Effector memory CD4-positive, alpha-beta T cell (primary cell): ENCODE results near the gene WFDC6.

Experiments used
- DNase-seq, 3 donors: peaks; one replicate each; pipeline ENCODE4 v3.0.0-alpha.2; 2020
- H3K27ac ChIP-seq: 2 replicates; pipeline ENCODE4 v1.7.0; 2013; ENCODE audit warnings: mild to moderate bottlenecking, low read length, moderate library complexity; ENCODE audit not compliant: insufficient read depth, poor library complexity, severe bottlenecking
- H3K27me3 ChIP-seq: replicated peaks from 2 replicates; pipeline ENCODE4 v1.7.0; 2013; ENCODE audit warnings: mild to moderate bottlenecking, low read length; ENCODE audit not compliant: insufficient read depth, control insufficient read depth, poor library complexity, severe bottlenecking
- H3K36me3 ChIP-seq: 2 replicates; pipeline ENCODE4 v1.7.0; 2013; ENCODE audit warnings: mild to moderate bottlenecking, low read length, moderate library complexity; ENCODE audit not compliant: control insufficient read depth, insufficient read depth
- H3K4me1 ChIP-seq: 2 replicates; pipeline ENCODE4 v1.7.0; 2013; ENCODE audit warnings: low read length, mild to moderate bottlenecking; ENCODE audit not compliant: control insufficient read depth, insufficient read depth, poor library complexity, severe bottlenecking
- H3K4me3 ChIP-seq: 2 replicates; pipeline ENCODE4 v1.7.0; 2013; ENCODE audit warnings: low read length, low read depth, mild to moderate bottlenecking; ENCODE audit not compliant: insufficient read depth, poor library complexity, severe bottlenecking
- H3K9me3 ChIP-seq: 2 replicates; pipeline ENCODE4 v1.7.0; 2013; ENCODE audit warnings: mild to moderate bottlenecking, low read length, moderate library complexity; ENCODE audit not compliant: control insufficient read depth

WFDC6 gene

DNA sequence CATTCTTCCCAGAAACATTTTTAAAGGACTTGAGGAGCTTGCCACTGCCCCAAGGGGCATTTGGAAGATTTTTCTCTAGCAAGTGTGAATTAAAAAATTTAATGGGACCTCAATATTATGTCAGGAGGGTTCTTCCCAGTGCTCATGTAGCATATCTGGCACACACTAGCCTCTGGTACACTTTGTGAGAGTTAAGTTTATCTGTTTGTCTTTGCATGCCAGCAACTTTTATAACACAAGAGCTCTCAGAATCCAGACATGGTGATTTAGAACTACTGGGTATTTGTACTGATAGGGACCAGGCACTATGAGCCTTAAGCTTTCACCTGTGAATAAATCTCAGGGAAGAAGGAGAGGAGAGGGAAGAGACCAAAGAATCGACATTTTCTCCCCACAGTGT lies 36.7 kb downstream of the WFDC6 start:
- no peaks in the 10 kb centered on the region for H3K4me1 ChIP-seq
- peaks cover 10% of the 10 kb centered on the region for H3K27me3 ChIP-seq

DNA sequence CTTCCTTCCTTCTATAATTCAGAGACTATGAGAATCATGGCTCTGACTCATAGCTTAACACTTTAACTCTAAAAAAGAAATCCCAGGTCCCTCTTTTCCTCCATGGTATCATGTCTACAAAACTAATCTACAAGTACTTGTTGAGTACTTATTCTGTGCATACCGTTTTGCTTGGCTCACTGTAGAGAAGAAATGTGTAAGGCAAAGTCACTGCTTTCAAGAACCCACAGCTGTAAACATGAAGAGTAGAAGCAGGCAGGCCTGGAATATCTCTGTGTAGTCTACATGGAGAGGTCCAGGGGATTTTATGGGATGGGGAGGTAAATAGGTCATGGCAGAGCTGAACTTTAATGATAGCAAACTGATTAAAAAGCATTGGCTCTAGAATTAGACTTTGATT lies 37.7 kb downstream of the WFDC6 start:
- Histone ChIP-seq H3K27ac (no peak overlapping the region), H3K4me3 (no peak overlapping the region), H3K9me3 (no peaks in the 10 kb centered on the region), H3K4me1 (no peaks in the 10 kb centered on the region), H3K27me3 (peaks cover 10% of the 10 kb centered on the region), H3K36me3 (no peaks in the 10 kb centered on the region)
- DNase-seq = no peak

More for the DNA sequence above, 36.7 kb downstream of the WFDC6 start:
- no peak overlapping the region for H3K4me3 ChIP-seq
- no peak overlapping the region for H3K27ac ChIP-seq
- no peak for DNase-seq
- H3K9me3 ChIP-seq = no peaks in the 10 kb centered on the region
- H3K36me3 ChIP-seq = no peaks in the 10 kb centered on the region

DNA sequence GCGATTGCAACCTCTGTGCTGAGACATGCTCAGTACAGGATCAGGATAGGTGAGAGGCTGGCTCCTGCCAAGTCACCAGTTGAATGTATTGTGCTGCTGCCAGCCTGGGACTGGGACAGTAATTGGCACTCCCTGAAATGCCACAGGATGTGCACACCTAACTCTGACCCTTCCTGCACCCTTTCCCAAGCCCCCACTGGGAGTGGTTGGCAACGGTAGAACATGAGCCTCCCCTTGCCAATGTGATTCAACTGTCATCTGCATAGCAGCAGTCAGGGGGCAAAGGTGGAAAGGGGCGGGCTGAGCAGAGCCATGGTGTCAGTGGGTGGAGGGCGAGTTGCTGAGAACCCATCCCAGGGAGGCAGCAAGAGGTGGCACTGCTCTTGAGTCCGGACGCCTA lies 39.3 kb downstream of the WFDC6 start:
- Histone ChIP-seq H3K4me3 (no peak overlapping the region), H3K27ac (no peak overlapping the region), H3K27me3 (peaks cover 10% of the 10 kb centered on the region), H3K36me3 (no peaks in the 10 kb centered on the region), H3K9me3 (no peaks in the 10 kb centered on the region), H3K4me1 (no peaks in the 10 kb centered on the region)
- no peak for DNase-seq

DNA sequence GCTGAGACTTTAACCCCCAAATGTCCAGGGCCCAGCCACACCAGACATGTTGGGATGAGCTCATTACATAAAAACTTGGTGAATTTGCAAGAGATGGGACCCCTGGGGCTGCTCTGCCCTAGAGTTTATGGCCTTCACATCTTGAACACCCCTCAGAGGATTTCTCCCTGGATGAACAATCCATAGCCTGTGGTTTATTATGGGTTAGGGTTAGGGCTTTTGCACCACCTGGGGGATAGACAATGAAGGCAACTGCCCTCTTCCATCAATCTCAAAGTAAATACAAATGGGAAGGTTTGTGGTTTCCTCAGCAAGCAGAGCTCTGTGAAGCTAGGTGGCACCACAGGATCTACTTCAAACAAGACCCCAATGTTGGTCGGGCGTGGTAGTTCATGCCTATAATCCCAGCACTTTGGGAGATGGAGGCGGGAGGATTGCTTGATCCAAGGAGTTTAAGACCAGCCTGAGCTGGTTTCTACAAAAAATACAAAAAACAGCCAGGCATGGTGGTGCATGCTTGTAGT lies 41.2 kb downstream of the WFDC6 start:
- H3K9me3 ChIP-seq = no peaks in the 10 kb centered on the region
- DNase-seq = no peak
- peaks cover 10% of the 10 kb centered on the region for H3K27me3 ChIP-seq
- no peak overlapping the region for H3K27ac ChIP-seq
- no peak overlapping the region for H3K4me3 ChIP-seq
- no peaks in the 10 kb centered on the region for H3K36me3 ChIP-seq
- H3K4me1 ChIP-seq = no peaks in the 10 kb centered on the region

DNA sequence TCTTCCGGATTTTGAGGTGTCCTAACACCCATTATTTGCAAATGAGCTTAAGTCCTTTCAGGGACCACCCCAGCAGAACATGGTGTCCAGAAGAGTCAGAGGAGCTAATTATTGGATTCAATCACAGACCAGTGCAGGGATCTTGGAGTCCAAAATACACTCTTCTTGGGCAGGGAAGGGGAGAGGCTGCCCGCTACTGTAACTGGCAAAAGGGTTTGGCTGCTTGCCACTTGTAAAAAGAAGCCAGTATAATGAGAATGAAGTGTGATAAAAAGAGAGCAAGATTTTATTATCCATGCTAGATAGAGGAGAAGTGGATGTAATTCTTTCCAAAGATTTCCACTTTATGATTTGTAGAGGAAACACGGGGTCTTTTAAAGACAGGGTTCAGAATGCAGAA lies 43.1 kb downstream of the WFDC6 start:
- Histone ChIP-seq H3K36me3 (no peaks in the 10 kb centered on the region), H3K9me3 (no peaks in the 10 kb centered on the region), H3K27me3 (peaks cover 8% of the 10 kb centered on the region), H3K27ac (no peak overlapping the region), H3K4me1 (no peaks in the 10 kb centered on the region), H3K4me3 (no peak overlapping the region)
- DNase-seq = no peak

DNA sequence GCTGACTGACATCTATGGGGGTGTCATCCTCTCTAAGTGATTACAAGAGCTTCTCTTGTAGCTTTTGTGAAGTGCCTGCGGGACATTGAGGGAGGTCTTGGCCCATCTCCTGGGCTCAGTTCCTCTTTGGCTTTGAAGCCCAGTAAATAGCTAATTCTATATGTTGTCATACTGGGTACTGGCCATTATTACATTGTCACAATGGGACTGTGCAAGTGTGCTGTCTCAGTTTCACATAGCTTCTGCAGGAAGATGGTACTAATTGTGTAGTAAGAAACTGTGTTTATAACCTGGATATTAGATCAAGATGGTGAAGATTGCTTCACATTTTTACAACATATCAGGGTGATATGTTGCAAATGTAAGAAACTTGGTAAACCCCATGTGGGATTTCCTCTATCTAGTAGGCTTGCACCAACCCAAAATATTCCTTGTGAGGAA lies 43.8 kb downstream of the WFDC6 start:
- Histone ChIP-seq H3K27me3 (peaks cover 6% of the 10 kb centered on the region), H3K27ac (no peak overlapping the region), H3K4me3 (no peak overlapping the region), H3K4me1 (no peaks in the 10 kb centered on the region), H3K9me3 (no peaks in the 10 kb centered on the region), H3K36me3 (no peaks in the 10 kb centered on the region)
- no peak for DNase-seq

DNA sequence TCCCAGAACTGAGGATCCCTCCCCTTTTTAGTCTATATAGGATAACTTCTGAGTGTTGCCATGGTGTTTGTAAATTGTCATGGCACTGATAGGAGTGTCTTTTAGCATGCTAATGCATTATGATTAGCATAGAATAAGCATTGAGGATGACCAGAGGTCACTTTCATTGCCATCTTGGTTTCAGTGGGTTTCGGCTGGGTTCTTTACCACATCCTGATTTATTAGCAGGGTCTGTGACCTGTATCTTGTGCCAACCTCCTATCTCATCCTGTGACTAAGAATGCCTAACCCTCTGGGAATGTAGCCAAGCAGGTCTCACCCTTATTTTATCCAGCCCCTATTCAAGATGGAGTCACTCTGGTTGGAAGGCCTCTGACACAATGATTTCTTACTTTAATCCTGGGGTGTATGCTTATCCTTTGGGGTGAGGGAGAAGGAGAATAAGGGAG lies 50.2 kb downstream of the WFDC6 start:
- Histone ChIP-seq H3K36me3 (no peaks in the 10 kb centered on the region), H3K27me3 (peaks cover 6% of the 10 kb centered on the region), H3K4me1 (no peaks in the 10 kb centered on the region), H3K27ac (no peak overlapping the region), H3K4me3 (no peak overlapping the region), H3K9me3 (no peaks in the 10 kb centered on the region)
- no peak for DNase-seq

DNA sequence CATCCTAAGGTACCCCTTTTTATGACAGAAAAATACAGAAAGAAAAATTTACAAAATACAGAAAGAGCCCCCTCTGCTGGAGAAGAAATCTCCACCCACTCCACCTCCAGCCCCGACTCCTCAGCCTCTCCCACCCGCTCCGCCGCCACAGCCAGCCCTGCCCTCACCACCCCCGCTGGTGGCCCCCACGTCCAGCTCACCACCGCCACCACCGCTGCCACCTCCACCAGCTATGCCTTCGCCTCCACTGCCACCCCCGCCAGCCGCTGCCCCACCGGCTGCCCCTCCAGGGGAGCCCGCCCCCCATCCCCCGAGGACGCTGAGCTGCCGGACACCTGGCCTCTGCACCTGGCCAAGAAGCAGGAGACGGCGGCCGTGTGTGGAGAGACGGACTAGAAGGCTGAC lies 52.0 kb downstream of the WFDC6 start:
- Histone ChIP-seq H3K9me3 (no peaks in the 10 kb centered on the region), H3K27ac (no peak overlapping the region), H3K36me3 (no peaks in the 10 kb centered on the region), H3K4me1 (no peaks in the 10 kb centered on the region), H3K27me3 (peaks cover 6% of the 10 kb centered on the region), H3K4me3 (no peak overlapping the region)
- no peak for DNase-seq

DNA sequence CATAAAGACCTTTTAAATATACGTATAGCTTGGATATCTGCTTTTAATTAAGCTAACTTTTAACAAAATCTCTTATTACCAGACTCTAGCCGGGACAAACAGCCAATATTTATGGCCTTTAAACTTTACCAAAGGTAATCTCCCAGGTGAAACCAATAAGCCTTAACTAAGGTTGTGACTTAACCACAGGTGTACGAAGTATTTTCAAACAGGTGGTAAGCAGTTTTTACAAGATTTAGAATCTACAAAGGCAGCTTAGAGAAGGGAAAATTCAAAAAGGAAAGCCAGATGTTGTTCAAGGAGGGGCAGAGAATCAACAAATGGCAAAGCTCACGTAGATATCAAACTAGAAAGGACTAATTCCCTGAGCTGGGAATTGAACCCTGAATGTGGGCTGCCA lies 53.9 kb downstream of the WFDC6 start:
- H3K4me3 ChIP-seq = no peak overlapping the region
- H3K27me3 ChIP-seq = peaks cover 6% of the 10 kb centered on the region
- H3K27ac ChIP-seq = no peak overlapping the region
- no peak for DNase-seq
- H3K36me3 ChIP-seq = no peaks in the 10 kb centered on the region
- no peaks in the 10 kb centered on the region for H3K4me1 ChIP-seq
- H3K9me3 ChIP-seq = no peaks in the 10 kb centered on the region

DNA sequence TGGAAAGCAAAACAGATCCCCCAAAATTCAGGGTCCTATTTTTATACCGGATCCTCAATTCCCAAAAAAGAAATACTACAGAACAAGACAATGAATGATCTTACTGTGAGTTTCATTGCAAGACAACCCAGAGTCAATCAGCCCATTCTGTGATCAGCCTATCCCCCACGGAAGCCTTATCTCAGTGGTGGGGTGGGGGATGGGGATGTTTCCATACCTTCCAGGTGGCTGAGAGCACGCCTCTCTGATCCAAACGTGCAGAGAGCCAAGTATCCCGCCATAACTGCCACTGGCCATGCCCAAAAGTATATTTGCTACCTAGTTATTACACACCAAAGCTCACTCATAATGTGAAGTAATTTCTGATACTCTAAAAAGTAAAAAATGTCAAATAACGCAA lies 54.6 kb downstream of the WFDC6 start:
- no peak for DNase-seq
- Histone ChIP-seq H3K27me3 (peaks cover 10% of the 10 kb centered on the region), H3K36me3 (no peaks in the 10 kb centered on the region), H3K9me3 (no peaks in the 10 kb centered on the region), H3K4me3 (no peak overlapping the region), H3K27ac (no peak overlapping the region), H3K4me1 (no peaks in the 10 kb centered on the region)
